ENCODE measurements around the gene GATAD2A.

GATAD2A gene

DNA sequence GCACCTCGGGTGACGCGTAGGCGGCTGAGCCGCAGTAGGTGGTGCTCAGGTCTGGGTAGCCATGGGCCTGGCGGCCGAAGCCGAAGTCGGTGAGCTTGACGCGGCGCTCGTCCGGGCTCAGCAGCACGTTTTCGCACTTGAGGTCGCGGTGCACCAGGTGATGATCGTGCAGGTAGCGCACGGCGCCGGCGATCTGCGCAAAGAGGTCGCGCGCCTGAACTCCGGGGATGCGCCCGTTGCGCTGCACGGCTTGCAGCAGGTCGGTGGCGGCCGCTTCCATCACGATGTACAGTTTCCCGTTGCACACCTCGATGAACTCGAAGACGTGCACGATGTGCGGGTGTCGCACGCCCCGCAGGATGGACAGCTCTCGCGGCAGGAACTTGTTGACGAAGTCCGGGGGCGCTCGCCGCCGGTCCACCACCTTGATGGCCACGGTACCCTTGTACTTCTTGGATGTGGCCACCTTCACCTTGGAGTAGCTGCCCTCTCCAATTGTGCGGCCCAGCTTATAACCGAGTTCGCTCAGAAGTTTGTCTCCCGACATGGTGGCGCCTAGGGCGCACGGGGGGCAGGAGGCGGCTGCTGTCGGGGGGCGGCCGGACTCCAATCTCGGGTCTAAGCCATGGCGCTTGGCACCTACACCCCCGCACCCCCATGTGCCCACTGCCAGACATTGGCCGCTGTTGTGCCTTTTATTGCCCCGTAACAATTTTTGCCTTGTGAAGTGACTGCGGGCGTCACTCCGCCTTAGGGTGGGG lies 109.6 kb downstream of the GATAD2A start, which contains the start of gene TSSK6:
TSS of gene TSSK6 (minus strand) at position 668 of the 761 bp plus-strand sequence. CDS start at position 547, 121 bp downstream.
- no peak for TF ChIP-seq CTCF (IDR thresholded peaks at IDR 0.05; ENCODE audit: low read length, missing control alignments)
- DNase-seq (ENCODE audit: low read depth), result no peak
- H3K4me3 ChIP-seq (replicated peaks; ENCODE audit: low read depth, low read length), result peak within 1 kb of the TSS; percentile 97

DNA sequence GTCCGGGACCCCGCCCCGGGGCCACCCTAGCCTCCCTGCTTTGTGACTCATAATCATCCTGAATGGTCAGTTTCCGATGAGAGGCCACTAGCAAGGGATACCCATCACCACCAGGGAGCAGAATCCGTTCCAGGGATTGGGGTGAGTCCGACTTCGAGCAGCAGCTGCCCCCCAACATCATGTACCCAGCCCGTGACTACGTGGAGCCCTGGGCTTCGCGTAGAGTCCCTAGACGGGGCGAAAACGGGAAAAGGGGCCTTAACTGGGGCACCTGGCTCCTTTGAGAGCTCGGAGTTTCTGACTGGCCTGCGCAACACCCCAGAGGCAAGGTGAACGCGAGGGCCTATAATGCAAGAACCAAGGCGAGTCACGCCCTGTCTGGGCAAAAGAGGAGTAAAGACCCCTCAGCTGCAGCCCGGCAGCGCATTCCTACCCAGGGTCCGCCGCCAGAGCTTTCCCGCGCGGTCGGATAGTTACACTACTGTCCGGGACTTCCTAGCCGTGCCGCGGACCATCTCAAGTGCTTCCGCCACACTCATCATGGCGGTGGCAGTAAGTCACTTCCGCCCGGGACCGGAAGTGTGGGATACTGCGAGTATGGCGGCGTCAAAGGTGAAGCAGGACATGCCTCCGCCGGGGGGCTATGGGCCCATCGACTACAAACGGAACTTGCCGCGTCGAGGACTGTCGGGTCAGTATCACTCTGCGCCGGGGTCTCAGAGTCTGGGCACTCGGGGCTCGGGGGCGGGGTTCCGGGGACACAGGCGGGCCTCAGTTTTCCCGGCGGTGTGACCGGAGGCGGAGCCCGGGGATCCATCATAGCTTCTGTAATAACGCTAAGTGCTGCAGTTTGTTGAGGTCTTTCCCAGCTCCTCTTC lies 110.4 kb downstream of the GATAD2A start, which contains the start of gene NDUFA13:
TSS of gene NDUFA13 (plus strand) at position 584 of the 878 bp plus-strand sequence. CDS start at position 598, 14 bp downstream.
- H3K4me3 ChIP-seq (replicated peaks; ENCODE audit: low read depth, low read length), result peak within 1 kb of the TSS; percentile 97
- TF ChIP-seq CTCF (IDR thresholded peaks at IDR 0.05; ENCODE audit: low read length, missing control alignments), result no peak
- DNase-seq (ENCODE audit: low read depth), result peak; percentile 94

DNA sequence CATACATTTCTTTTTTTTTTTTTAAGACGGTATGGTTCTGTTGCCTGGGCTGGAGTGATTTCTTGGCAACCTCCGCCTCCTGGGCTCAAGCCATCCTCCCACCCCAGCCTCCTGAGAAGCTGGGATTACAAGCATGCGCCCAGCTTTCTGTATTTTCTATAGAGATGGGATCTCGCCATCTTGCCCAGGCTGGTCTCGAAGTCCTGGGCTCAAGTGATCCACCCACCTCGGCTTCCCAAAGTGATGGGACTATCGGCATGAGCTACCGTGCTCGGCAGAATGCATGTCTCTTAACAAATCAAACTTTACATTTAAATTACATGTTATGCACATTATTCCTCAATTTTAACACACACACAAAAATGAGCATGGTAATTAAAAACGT lies 111.8 kb downstream of the GATAD2A start:
- H3K4me3 ChIP-seq (replicated peaks; ENCODE audit: low read depth, low read length), result peak overlapping the region; percentile 97
- no peak for TF ChIP-seq CTCF (IDR thresholded peaks at IDR 0.05; ENCODE audit: low read length, missing control alignments)
- DNase-seq (ENCODE audit: low read depth), result no peak

GRCh38 chr19:19520989-19521388 lies 115.5 kb downstream of the GATAD2A start:
- no peak for TF ChIP-seq CTCF (IDR thresholded peaks at IDR 0.05; ENCODE audit: low read length, missing control alignments)
- H3K4me3 ChIP-seq (replicated peaks; ENCODE audit: low read depth, low read length), result no peak overlapping the region
- DNase-seq (ENCODE audit: low read depth), result no peak

DNA sequence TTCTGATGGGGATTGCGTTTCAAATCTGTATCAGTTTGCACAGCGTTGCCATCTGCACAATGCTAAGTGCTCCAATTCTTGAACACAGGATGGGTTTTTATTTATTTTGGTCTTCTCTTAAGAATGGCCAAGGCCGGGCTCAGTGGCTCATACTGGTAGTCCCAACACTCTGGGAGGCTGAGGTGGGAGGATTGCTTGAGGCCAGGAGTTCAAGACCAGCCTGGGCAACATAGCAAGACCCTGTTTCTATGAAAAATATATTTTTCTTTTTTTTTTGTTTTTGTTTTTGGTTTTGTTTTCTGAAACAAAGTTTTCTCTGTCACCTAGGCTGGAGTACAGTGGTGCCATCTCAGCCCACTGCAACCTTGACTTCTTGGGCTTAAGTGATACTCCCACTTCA lies 117.7 kb downstream of the GATAD2A start:
- DNase-seq (ENCODE audit: low read depth), result no peak
- no peak for TF ChIP-seq CTCF (IDR thresholded peaks at IDR 0.05; ENCODE audit: low read length, missing control alignments)
- no peak overlapping the region for H3K4me3 ChIP-seq (replicated peaks; ENCODE audit: low read depth, low read length)

DNA sequence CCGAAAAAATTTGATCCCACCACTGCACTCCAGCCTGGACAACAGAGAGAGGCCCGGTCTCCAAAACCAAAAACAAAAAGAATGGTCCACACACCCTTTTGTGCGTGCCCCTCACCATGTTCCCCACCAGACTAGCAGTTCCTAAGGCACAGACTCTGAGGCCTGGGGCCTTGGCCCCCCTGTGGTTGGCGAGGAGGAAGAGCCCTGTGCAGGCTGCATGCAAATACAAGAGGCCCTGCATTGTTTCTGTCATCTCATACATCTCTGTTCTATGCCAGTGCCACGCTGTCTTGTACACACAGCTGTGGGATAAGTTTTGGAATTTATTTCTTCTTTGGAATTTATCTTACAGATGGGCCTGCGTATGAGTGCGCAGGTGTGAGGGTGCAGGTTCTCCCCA lies 118.6 kb downstream of the GATAD2A start:
- DNase-seq (ENCODE audit: low read depth), result no peak
- H3K4me3 ChIP-seq (replicated peaks; ENCODE audit: low read depth, low read length), result no peak overlapping the region
- TF ChIP-seq CTCF (IDR thresholded peaks at IDR 0.05; ENCODE audit: low read length, missing control alignments), result no peak

Measured in fibroblast of pulmonary artery (primary cell).